ENCODE results near the gene PPT1.

- TF ChIP-seq CTCF (IDR thresholded peaks at IDR 0.05) (no peak), POLR2A (IDR thresholded peaks at IDR 0.05) (no peak)
These were observed 49.3 kb downstream of the PPT1 start for GRCh38 chr1:40047769-40048168.
